RCC 7860 (cell line): ENCODE measurements around the gene FBXO27.
"Not testable (repeated sequence)": the region's sequence is repeated elsewhere in the genome, so short reads cannot be mapped to it uniquely, and the experiment has no call there.

ENCODE experiments used
- DNase-seq: peaks from one replicate; pipeline ENCODE4 v3.0.0-alpha.2; 2015; ENCODE audit warnings: low spot score
- FAIRE-seq: peaks from 2 replicates; lab custom pipeline; 2012; peaks lifted over from hg19 to GRCh38; lab: Jason Lieb, UNC

The FBXO27 gene

DNA sequence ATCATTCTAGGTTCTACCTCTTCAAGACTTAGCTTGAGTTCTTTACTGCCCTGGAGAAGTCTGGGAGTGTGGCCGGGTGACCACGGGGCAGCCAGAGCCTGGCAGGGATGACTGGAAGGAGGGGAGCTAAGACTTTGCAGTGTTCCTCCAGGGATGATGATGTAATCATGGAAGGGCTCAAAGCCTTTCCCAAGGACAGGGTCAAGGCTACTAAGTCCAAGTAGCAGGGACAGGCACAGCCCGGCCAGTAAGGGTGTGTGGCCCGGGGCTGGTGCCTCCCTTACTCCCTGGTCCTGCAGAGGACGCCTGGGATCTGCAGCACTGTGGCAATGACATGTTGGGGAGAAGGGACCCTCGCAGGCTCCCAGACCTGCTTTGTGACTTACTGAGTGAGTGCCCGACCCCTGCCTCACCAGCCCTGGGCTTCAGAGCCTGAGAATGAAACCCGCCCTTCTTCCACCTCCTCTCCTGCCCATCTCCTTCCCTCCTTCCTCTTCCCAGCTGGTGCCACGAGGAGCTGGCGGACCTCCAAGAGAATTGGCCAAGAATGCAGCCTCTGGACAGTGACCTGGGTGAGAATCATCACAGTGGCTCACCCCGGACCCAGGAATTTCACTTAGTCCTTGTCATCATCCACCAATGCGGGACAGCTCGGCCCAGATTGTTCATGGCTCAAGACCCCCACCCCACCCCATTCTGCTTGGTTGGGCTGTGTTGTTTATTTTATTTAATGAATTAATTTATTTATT is 41.2 kb downstream of the FBXO27 start:
- DNase-seq: peak; percentile 78
- FAIRE-seq: peak; percentile 81

DNA sequence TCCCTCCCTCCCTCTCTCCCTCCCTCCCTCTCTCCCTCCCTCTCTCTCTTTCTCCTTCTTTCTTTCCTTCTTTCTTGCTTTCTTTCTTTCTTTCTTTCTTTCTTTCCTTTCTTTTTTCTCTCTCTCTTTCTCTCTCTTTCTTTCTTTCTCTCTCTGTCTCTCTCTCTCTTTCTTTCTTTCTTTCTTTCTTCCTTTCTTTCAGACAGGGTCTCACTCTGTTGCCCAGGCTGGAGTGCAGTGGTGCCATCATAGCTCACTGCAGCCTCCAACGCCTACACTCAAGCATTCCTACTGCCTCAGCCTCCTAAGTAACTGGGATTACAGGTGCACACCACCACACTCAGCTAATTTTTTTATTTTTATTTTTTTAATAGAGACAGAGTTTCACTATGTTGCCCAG is 42.7 kb downstream of the FBXO27 start:
- DNase-seq, FAIRE-seq: not testable (repeated sequence)

DNA sequence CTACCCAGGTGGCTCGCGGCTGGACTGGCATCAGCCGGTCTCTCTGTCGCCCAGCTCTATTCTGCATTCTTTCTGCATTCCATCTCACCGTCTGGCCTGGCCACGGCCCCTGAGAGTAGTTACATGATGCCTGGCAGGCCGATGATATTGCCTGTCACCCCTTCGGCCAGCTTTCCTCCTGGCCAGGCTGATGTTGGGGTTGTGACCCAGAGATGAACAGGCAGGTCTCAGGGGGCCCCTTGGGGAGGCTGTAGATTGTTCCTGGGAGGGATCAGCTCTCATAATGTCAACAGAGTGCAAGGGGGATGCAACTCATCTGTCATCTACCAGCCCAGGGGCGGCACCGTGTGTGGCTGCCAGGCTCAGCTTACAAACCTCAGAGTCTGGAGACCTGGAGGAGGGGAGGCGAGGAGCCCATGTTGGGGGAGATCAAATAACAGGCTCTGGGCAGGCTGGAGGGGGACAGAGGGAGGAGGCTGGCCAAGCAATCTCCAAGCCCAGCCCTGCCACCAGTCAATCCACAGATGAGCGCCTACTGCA is 43.2 kb downstream of the FBXO27 start:
- DNase-seq (peak; percentile 61), FAIRE-seq (no peak)

DNA sequence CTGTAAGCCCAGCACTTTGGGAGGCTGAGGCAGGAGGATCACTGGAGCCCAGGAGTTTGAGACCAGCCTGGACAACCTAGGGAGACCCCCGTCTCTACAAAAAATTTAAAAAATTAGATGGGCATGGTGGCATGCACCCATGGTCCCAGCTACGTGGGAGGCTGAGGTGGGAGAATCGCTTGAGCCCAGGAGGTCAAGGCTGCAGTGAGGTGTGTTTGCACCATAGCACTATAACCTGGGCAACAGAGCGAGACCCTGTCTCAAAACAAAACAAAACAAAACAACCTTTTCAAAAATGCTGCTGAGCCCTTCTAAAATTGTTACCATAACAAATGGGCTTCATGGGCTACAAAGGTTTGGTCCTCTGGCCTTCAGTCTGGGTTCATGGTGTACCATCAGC is 43.7 kb downstream of the FBXO27 start:
- FAIRE-seq, DNase-seq: not testable (repeated sequence)

DNA sequence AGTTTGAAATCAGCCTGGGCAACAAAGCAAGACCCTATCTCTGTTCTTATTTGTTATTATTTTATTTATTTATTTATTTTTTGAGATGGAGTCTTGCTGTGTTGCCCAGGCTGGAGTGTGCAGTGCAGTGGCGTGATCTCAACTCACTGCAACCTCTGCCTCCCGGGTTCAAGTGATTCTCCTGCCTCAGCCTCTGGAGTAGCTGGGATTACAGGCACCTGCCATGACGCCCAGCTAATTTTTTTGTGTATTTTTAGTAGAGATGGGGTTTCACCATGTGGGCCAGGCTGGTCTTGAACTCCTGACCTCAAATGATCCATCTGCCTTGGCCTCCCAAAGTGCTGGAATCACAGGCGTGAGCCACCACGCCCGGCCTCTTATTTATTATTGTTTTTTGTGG is 44.6 kb downstream of the FBXO27 start:
- FAIRE-seq, DNase-seq: not testable (repeated sequence)

DNA sequence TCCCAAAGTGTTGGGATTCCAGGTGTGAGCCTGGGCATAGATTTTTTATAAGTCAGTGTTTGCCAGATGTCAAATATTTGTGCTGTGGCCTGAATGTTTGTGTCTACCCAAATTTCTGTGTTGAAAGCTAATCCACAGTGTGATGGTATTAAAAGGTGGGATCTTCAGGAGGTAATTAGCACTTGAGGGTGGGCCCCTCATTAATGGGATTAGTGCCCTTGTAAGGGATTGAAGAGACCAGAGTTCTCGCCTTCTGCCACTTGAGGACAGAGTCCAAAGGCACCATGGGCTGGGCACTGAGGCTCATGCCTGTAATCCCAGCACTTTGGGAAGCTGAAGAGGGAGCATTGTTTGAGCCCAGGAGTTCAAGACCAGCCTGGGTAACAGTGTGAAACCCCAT is 47.1 kb downstream of the FBXO27 start:
- DNase-seq (no peak), FAIRE-seq (no peak)

DNA sequence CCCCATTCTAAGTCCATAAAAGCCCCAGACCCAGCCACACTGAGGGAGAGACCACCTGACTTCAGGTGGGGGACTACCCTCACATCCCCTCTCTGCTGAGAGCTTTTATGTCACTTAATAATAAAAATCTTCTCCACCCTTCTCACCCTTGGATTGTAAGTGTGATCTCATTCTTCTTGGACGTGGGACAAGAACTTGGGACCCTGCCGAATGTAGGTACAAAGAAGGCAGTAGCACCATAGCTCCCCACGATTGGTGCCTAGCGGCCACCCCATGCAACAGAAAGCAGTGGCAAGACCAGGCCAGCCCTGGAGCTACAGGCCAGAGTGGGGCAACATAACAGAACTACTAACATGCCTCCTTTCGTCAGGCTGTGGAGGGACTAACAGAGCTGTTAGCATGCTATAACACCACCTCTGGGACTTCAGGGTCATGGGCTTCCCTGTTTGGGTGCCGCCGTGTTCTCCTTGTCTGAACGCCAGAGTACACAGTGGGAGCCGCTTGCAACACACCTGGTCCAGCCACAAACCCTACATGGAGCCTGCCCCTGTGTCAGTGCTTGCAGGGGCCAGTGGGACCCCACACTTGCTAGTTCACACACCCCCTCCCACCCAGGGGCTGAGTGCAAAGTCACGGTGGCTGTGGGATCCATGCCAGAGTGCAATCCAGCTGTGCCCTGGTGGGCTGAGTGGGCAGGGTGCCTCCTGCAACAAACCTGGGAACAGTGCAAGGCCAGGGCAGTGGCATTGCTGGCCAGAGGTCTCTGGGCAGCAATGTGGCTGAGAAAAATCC is 51.6 kb downstream of the FBXO27 start:
- DNase-seq (no peak), FAIRE-seq (no peak)

DNA sequence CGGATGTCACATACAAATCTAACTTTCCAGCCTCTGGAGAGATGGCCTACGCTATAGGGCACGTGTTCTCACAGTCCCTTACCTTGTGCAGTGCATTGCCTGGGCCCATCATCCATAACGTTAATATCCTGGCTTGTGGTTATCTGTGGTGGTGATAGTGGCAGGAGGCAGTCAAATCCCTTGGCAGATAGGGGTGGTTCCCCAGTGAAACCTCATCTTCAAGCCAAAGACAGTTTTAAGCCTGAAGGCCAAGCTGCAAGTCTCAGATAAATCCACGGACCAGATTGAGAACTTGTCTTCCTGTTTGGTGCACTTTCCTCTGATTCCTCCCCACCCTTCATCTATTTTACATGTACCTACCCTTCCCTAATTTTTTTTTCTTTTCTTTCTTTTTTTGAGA is 52.5 kb downstream of the FBXO27 start:
- FAIRE-seq (no peak), DNase-seq (no peak)

DNA sequence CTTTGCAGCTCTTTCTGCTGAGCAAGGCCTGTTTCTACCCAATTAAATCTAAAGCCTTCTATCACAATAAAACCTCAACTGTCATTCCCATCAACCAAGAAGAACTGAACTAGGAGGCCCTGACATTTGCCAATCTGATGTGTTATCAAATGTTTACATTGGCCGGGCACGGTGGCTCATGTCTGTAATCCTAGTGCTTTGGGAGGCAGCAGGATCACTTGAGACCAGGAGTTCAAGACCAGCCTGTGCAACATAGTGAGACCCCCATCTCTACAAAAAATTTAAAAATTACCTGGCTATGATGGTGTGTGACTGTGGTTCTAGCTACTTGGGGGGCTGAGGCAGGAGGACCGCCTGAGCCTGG is 54.0 kb downstream of the FBXO27 start:
- no peak for DNase-seq
- no peak for FAIRE-seq

DNA sequence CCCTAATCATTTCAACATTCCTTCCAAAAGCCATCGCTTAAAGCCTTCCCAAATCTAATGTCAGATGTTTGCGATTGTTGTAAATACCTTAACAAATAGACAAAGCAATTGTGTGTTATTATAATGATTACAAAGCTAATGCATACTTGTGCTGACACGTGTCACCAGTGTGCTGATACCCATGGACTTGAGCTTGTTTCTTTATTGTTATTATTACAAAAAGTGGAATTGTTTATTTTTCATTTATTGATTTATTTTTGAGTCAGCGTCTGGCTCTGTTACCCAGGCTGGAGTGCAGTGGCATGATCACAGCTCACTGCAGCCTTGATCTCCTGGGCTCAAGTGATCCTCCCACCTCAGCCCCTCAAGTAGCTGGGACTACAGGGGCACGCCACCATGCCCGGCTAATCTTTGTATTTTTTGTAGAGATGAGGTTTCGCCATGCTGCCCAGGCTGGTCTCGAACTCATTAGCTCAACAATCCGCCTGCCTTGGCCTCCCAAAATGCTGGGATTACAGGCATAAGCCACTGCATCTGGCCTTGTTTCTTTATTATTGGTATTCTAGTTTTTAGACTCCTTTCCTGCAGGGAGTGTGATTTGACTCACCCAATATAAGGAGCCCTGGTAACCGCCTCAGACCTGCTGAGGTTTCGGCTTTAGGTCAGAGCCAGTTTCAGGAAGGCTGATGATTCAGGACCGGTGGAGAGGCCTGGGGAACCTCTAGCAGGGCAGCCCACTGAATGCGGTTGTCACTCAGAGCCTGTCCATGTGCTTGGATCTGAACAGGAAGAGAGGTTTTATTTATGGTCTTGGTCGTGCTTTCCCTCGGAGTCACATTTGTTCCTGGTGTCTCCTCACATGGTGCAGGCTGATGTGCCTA is 54.7 kb downstream of the FBXO27 start:
- DNase-seq: peak; percentile 92
- FAIRE-seq: peak; percentile 96

DNA sequence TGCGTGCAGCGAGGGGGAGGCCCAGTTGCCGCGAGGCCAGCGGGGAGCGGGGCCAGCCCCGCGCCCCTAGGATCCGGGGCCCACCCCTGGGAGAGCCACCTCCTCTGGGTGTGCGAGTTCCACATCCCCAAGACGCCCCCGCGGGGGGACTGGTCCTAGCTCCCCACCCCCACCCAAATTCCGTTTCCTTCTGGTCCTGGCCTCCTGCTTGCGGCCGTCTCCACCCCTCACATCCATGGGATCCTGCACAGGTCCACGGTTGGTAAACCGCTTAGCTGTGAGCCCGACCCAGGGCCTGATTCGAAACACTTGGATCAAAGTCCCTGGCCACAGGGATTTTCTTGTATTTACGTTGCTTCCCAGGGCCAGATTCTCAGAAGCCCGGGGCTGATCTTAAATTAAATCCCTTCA is 56.5 kb downstream of the FBXO27 start:
- peak; percentile 43 for DNase-seq

DNA sequence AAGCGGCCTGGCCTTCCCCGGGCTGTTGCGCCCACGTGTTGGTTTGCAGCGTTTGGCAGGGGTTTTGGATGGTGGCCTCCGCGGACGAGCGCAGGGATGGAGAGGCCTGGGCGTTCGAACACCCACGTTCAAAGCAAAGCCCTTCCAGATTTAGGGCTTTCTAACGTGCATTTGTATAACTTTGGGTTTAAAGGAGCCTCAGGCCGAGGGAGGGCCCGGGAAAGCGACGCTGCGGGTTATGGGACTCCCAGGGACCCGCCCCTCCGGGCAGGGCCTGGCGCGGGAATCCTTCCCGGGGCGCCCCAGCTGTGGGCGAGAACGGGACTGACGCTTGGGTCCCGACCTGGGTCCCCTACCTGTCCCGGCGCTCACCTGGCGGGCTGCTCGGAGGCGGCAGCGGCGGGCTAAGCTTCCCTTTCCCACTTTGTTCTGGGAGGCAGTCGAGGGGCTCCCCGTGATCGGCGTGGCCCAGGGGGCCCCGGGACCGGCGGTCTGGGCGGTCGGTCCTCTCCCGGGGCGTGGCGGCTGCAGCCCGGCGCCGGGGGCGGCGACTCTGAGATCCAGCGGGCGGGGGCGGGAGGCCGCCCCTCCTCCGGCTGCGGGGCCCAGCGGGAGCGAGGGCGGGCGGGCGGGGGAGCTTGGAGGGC is 57.0 kb downstream of the FBXO27 start, which contains the start of gene FBXO17:
FBXO17 (minus strand) TSS at position 529 of the 647 bp plus-strand sequence. CDS start 25,423 bp downstream, outside the sequence.
- no peak for FAIRE-seq
- DNase-seq: peak; percentile 34

More for the DNA sequence above, 56.5 kb downstream of the FBXO27 start:
- FAIRE-seq: no peak

DNA sequence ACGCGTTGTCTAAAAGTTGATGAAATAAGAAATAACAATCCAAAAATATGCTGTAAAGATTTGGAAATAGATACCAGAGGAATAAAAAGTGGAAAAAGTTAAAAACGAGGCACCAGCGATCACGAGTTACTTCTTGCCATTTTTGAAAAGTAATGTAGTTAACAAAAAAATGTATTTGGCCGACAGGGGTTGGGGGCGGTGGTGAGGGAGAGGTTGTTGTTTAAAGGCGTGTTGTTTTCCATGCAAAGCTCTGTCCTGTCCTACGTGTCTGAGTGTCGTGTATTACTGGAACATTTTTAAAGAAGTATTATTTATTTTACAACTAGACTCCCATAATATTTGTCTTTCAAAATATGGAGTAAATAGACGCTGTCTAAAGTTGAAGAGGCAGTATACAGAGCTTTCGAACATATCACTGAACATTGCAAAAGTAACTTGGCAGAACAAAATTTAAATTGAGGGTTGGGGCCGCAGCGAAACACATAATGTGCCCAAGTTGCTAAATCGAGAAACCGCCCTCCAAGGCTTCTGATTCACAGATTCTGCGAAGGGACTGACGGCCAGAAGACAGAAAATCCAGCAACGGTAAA is 57.6 kb downstream of the FBXO27 start:
- DNase-seq (no peak), FAIRE-seq (no peak)
